SHP77 (cell line): ENCODE data around the gene DUSP21.
"Not testable (repeated sequence)": the region's sequence is repeated elsewhere in the genome, so short reads cannot be mapped to it uniquely, and the experiment has no call there.

Experiments used
- DNase-seq, 2 experiments: peaks; one replicate each; lab custom pipeline; 2025; lab: John Stamatoyannopoulos, UW

The DUSP21 gene

GRCh38 chrX:44843753-44844152 is at the start of gene DUSP21:
TSS of gene DUSP21 (plus strand) at chrX:44844021. CDS start at chrX:44844133, 112 bp downstream.
- no peak for DNase-seq

GRCh38 chrX:44795945-44796450 is 47.8 kb upstream of the DUSP21 start:
- no peak for DNase-seq

GRCh38 chrX:44802613-44803012 is 41.2 kb upstream of the DUSP21 start:
- DNase-seq = no peak

- no peak for DNase-seq
Observed at GRCh38 chrX:44815681-44816080, 28.1 kb upstream of the DUSP21 start.

GRCh38 chrX:44816367-44816766 is 27.5 kb upstream of the DUSP21 start:
- DNase-seq = no peak

- DNase-seq = no peak
Observed at GRCh38 chrX:44817029-44817428, 26.8 kb upstream of the DUSP21 start.

- no peak for DNase-seq
Observed at GRCh38 chrX:44822601-44823000, 21.2 kb upstream of the DUSP21 start.

GRCh38 chrX:44823193-44823592 is 20.6 kb upstream of the DUSP21 start:
- not testable (repeated sequence) for DNase-seq

- no peak for DNase-seq
Observed at GRCh38 chrX:44828008-44828605, 15.7 kb upstream of the DUSP21 start.

- DNase-seq = no peak
Observed at GRCh38 chrX:44829832-44830231, 14.0 kb upstream of the DUSP21 start.

- no peak for DNase-seq
Observed at GRCh38 chrX:44842550-44843317, 1.1 kb upstream of the DUSP21 start.

GRCh38 chrX:44843318-44843702 is 511 bp upstream of the DUSP21 start:
- no peak for DNase-seq

- no peak for DNase-seq
Observed at GRCh38 chrX:44844204-44844603, 383 bp downstream of the DUSP21 start.

- DNase-seq = not testable (repeated sequence)
Observed at GRCh38 chrX:44850891-44851290, 7.1 kb downstream of the DUSP21 start.

- DNase-seq = peak in 1 of 2 experiments; percentile 7
Observed at GRCh38 chrX:44871114-44871645, 27.4 kb downstream of the DUSP21 start.

GRCh38 chrX:44871931-44872820 is 28.4 kb downstream of the DUSP21 start:
- peak in 1 of 2 experiments; percentile 27 for DNase-seq

GRCh38 chrX:44872821-44873414 is 29.1 kb downstream of the DUSP21 start, which contains the start of gene KDM6A:
TSS of gene KDM6A (plus strand) at chrX:44873188. CDS start at chrX:44873552, 364 bp downstream.
- DNase-seq = peak; percentile 82 to 92

- peak in 1 of 2 experiments; percentile 24 for DNase-seq
Observed at GRCh38 chrX:44873415-44874276, 29.8 kb downstream of the DUSP21 start.

GRCh38 chrX:44874420-44875184 is 30.8 kb downstream of the DUSP21 start:
- peak in 1 of 2 experiments; percentile 2 for DNase-seq

- DNase-seq = no peak
Observed at GRCh38 chrX:44875185-44875489, 31.3 kb downstream of the DUSP21 start.
